ENCODE results near the gene TLE1.
"Not testable (repeated sequence)": the region's sequence is repeated elsewhere in the genome, so short reads cannot be mapped to it uniquely, and the experiment has no call there.

TLE1 gene

DNA sequence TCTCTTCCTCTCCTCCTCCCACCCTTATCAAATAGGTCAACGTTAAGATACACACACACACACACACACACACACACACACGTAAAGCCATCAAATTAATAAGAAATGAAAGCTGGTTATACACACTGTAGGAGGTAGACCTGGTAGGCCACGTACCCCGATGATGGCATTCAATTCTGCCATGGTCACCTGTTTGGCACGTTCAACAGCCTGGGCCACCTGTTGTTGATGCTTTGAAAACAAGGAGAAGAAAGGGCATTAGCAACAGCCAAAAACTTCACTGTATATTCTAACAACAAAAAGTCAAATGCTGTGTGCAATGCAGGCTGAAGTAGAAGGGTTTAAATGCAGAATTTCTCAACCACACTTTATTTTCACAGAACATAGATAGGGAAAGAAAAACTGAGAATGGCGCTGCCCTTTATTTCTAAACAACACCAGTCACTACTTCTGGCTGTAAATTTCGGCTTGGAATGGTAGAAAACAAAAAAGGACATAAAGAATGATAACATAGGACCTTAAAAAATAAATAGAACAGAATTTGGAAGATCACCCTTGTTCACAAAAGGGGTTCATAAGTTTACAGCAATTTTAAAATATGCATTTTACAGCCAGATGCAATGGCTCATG is 37.2 kb downstream of the TLE1 start:
- DNase-seq: no peak

DNA sequence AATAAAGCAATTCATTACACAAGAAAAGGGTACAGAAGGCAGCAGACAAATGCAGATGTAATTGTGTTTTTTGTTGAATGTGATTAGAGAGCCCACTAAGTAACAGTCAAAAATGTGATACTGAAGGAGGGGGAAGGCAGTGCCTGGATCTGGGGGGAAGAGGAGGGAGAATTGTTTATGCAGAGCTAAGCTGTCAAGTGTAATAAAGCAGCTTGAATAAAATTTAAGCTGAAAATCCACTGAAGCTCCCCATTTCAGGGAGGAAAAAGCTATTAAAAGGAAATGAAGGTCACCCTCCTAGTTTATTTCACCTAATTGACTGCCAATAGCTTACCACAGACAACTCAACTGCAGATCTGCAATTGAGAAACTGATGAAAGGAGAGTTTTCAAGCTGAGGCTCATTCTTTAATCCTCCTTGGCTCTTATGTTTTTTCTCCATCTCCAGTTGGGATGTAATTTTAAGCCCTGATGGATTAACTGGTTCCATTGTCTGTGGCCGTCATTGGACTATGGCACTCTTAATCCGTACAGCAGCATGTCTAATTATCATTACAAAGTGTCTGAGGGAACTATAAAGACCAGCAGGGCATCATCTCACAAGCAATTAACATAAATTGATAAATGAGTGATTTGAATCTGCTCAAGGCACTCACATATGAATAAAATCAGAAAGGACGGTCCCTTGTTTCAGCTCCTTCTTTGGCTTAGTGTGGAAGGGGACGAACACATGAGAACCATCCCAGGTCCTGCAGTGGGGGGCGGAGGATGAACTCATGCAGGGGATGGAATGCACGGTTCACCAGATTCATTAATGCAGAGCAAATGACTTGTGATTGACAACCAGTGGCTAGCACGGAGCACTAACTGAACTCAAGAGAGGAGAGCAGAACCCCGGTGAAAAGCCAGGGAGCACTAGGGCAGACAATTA is 38.5 kb downstream of the TLE1 start:
- no peak for DNase-seq

DNA sequence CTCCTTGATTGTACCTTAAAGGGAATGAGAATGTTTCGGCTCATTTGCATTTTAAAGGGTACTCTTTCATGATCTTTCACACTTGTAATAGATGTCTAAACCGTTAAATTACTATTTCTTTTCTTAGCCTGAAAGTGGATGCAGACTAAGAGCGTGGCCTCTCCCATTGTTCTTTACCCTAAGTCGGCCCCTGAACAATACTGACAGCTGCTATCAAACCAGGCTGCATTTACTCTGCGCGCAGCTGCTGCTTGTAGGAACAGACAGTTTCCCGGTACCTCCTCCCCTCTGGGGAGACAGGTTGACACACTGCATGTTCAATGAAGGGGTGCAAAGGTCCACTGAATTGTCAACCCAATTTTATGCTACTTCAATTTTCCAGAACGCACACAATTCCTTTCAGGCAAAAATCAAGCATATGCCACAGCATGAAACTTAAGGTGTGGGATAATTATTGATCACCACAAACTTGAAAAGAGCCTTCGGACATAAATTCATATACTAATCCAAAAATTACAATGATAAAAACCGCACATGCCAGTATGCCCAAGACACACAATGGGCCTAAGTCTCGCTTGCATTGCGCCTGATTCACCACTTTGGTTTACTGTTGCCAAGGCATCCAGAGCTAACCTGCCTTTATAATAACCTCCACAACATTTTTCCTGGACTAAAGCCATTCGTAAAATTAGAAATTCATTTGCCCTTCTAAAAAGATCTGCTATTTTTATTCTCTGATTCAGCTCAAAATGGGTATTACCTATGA is 39.7 kb downstream of the TLE1 start:
- DNase-seq: no peak

DNA sequence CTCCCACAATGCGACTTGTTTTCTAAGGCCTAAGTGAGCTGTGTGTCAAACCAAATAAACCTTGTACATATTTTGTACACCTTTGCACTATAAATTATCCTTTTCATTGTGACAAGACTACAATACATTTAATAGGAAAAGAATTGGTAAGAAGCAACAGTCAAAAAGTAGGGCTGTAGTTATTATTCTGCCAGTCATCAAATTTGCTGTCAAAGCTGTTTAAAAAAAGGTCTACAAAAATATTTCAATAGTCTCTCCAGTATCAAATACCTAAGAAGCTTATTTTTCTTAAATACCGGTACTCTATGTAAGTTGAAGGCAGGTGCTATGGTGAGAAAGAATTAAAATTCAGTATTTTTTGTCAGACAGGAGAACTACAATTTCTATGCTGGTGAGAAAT is 40.5 kb downstream of the TLE1 start:
- DNase-seq: no peak

DNA sequence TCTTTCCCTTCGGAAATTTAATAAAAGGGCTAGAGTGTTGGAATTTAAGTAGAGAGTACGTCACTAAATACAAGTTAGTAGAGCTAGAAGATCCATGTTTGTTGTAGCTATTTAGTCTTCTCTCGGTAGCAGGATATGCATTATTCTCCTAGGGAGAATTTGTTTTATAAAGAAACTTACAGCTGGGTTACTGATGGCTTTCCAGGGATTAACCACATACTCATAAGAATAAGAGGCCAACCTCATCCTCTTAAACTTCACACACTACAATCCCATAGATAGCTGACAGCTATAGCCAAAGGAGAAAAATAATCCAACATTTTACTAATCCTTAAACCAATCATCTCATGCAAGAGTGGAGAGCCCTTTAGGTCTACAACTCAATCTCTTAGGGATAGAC is 43.0 kb downstream of the TLE1 start:
- no peak for DNase-seq

DNA sequence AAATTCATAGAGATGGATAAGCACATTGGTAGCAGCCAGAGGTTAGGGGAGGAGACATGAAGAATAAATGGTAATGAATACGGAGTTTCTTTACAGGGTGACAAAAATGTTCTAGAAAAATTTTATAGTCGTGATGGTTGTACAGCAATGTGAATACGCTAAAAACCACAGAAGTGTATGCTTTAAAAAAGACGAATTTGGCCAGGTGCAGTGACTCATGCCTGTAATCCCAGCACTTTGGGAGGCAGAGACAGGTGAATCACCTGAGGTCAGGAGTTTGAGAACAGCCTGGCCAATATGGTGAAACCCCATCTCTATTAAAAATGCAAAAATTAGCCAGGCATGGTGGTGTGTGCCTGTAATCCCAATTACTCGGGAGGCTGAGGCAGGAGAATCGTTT is 44.8 kb downstream of the TLE1 start:
- not testable (repeated sequence) for DNase-seq

DNA sequence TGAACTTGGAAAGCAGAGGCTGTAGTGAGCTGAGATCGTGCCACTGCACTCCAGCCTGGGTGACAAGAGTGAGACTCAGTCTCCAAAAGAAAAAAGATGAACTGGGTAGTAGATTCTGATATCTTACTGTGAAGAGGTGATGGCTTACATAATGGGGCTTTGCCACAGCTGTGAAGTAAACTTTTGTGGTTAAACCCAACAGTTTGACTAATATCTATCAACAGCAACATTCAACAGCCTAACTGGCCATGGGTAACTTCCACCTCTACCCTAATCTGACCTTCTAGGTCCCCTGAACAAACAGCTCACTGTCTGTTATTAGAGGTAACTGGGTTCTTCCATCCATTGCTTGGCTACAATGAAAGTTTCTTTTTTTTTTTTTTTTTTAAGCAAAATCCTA is 52.1 kb downstream of the TLE1 start:
- DNase-seq: no peak

DNA sequence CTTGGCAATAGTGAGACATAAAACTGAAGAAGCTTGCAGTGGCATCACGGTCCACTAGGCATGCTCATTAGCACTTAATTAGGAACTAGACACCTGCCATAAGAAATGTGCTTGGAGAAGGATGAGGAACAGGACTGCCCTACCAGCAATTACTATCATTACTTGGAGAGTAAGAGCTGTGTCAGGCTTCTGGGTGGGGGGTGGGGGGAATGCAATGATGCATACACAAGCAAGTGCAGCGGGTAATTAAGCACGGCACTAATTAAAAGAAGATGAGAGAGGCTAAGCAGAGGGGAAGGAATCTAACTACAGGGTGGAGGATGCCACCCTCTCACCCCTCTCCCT is 53.1 kb downstream of the TLE1 start:
- DNase-seq: no peak

DNA sequence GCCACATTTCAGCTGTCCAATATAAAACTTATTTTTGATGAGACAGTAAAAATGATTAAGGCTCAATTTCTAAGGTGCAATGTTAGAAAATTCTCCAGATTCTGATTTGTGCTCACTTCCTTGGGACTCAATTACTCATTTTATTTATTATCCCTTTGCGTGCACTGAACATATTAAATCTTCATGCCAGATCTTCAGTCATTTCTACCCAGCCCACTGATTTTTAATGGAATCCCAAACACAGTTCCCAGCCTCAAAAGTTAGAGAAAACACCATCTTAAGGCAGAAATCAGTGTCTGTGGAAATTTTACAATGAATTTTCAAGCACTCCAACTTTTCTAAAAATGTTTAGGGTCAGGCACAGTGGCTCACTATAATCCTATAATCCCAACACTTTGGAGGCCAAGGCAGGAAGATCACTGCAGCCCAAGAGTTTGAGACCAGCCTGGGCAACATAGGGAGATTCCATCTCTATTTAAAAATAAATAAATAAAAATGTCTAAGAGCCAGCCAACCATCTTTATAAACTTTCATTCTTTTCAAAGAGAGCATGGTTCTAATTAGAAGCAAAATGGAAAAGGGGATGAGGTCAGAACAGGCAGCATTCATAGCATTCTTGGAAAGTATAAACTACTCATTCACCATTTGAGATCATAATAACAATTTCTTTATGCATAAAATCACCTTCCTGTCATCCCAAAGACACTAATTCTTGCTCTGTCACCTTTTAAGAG is 53.7 kb downstream of the TLE1 start:
- no peak for DNase-seq

DNA sequence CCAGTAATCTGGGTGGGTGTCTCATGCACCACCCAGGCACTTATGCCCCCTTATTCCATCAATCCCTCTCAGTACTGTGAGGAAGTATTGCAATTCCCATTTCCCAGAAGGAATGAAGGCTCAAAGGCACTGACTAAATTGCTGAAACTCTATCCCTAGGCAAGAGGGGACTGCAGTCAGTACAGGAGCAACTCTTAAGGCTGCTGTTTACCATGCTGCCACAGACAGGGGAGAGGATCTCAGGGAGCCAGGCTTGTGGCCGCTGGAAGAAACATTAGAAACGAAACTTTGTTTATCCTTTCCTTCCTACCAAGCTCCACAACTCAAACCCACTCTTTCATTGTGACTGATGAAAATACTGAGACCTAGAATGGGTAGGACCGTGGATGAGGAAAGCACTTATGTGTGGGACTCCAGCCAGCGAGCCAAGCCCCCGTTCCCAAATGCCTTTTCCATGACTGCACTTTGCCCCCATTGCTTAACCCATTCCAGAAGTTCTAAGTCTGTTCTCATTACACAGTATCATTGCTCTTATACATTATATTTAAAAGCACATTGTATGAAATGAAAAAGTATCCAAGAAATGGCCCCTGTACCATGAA is 54.3 kb downstream of the TLE1 start:
- DNase-seq: no peak

DNA sequence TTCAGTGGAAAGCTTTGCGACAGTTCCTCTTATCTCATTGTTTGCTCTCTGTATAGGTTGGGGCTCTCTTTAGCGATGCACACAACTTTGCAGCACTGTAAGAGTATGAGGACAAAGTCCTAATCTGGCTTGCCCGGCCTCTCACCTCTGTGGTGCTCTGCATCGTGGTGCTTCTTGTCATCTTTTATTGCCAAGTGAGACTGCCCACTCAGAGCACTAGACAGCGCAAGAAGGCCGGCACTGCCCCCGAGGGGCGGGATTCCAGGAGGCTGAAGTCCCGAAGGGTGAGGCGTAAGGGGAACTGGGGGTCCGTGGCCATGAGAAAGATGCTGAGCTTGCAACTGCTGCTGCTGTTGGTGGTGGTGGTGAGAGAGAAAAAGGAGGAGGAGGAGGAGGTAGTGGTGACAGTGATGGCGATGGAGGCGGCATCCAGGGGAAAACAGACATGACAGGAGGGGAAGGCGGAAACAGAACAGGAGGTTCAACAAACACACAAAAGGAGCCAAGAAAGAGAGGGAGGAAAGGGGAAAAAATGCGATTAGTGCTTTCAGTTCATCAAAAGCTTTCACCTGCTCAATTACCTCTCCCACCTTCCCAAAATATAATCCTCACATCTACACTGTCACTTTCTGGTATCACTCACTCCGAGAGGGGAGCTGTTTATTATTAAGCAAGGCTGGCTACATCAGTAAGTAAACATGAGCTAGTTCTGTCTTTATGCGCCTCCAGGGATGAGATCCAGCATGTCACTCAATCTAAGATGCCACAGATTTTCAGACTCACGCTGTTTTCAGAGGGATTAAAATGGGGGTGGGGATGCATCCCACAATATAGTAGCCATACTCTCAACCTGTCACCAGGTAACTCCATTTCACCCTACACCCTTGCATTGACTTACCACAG is 55.1 kb downstream of the TLE1 start:
- DNase-seq: no peak

DNA sequence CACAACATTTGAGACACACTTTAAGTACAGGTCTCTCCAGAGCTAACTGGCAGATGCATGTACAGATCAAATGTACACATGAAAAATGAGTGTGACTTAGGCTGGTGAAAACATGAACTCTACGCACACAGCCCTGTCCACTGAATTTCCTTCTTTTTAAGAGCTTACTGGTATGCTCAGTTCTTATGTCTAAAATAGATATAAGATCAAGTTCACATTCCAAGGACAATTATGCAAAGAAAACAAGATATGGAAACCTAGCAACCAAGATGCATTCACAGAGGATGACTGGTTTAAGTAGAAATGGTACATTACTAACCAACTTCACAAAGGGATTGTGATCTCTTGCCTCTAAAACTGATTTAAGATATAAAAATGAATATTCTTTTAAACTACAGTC is 56.7 kb downstream of the TLE1 start:
- DNase-seq: no peak

DNA sequence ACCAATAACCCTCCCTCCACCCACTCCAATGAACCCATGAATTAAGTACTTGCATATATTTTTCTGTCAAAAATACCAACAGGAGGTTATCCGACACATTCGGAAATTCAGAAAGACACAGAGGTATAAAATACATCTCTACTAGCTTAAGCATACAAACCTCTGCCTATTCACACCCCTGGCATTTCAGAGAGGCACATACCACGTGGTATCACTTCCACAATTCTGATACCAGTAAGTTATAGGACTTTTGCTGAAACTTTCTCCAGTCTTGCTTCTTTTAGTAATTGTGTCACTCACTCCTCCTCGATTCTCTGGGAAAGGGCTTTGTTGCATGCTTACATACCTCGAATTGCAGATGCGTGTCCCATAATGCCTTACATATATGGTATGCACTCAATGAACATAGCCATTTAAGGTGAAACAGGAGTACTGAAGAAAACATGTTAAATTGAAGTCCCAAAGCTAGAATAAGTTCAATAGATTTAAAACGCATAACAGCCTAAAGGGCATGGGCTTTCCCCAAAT is 58.1 kb downstream of the TLE1 start:
- no peak for DNase-seq

DNA sequence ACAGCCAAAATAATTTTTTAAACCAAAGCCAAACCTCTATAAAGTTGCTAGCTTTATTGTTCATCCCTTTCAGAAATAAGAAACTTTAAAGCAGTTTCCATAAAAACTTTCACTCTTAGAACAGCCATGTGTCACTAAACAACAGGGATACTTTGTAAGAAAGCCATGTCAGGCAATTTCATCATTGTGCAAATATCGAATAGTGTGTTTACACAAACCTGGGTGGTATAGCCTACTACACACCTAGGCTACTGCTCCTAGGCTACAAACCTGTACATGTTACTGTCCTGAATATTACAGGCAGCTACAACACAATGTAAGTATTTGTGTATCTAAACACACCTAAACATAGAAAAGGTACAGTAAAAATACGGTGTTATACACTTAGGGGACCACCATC is 59.9 kb downstream of the TLE1 start:
- no peak for DNase-seq

DNA sequence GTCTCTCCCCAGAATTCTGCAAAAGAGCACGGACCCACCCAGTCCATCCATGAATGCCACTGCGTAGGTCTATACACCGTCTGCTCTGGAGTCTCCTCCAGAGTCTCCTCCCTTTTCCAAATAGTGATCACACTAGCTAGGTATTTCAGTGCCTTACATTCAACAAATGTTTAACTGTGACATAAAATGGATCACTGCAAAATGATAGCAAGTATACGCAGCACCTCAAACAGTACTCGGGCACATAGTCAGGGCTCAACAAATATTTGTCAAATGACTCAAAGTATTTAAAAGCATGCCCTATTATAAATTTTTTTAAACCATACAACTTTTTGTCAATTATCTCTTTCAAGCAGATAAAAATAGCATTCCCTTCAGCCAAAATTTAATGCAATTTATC is 60.5 kb downstream of the TLE1 start:
- DNase-seq: no peak

DNA sequence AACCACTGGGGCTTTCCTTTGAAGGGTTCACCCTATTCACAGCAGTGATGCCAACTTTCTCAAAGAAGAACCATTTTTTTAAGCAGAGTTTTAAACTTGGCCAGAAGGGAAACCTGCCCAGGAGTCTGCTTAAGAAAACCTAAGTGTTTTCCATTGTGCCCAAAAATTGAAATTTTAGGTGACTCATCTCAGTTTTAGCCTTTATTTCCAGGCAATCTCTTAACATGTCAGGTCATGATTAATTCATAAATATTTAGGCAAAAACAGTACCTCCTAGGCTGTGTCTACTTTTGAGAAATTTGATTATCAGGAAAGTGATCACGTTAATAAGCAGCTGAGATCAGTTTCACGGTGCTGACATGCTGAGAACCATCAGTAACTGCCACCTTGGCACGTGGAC is 61.9 kb downstream of the TLE1 start:
- DNase-seq: no peak

DNA sequence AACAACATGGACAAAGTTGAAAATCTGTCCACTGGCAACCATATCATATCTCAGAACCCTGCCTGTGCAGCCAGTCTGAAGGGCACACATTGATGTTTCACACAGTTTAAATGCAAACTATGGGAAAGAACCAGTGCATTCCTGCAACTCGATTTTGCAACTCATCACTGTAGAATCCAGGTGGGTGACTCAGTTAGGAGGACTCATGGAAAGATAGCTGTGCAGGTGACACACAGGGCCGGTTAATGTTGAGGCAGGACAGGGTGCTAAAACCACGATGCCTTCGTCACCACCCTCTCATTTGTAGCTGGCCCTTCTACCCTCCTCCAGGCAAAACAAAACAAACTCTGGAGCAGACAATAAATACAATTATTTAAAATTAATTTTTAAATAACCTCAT is 62.8 kb downstream of the TLE1 start:
- DNase-seq: no peak

DNA sequence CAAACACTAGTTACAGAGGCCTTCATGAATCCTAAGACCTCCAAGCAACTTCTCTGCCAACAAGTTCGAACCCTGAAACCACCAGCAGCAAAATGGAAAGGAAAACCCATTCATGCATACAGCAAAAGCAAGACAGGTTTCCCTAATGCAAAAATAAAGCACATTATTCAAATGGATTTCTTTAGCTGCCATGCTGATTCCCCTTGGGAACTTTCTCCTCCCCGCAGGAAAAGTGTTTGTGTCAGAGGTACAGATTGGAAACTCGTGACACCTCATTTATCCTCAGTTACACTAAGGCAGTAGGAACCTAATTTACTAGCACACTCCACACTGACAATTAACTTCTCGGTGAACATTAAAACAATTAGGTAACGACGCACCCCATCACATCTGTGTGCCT is 63.4 kb downstream of the TLE1 start:
- no peak for DNase-seq

DNA sequence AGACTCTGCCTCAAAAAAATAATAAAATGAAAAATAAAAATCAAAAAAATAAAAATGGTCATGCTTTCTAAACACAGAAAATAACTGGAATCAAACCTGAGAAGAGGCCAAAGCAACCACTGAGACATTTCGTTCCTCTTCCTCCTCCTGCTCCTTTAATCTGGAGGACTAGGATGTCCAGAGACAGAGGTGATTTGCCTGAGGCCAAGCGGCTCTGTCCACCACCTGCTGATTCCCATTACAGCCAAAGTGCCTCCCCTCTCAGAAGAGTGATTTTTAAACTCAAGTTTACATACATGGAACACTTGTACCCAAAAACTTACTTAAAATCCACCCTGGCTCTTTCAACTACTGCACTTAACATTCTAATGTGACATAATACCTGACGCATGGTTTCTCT is 65.6 kb downstream of the TLE1 start:
- no peak for DNase-seq

DNA sequence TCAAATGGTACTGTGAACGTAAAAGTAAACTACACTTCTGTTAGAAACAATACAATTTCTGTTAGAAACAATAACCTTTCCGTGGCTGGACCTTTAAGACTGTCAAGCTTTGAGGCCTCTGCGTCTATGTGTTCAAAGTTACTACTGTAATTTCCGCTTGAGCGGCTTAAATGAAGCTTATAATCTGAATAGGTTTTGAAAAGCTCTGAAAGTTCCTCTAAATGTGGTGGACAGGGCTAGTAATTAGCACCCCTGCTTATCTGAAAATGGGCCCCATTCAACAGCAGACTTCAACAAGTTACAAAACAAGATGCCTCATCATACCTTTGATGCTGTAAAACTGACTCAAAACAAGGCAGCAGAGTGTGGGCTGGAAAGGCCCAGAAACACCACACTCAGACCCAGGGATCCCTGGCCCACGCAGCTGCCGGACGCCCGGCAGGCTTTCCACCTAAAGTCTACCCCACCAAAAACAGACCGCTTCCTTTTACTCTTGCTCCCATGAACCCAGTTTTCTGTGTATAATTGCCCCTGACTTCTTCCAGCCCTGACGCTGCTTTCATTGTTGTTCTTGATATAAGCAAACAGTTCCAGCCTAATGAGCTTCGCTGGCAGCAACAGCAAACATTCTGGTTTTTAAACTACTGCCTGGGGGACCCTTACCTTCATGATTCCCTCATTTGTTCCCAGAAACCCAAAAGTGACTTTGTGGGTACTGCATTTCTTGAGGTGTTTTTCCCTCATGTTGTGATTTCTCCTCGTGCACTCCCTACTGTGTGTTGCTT is 66.7 kb downstream of the TLE1 start:
- no peak for DNase-seq

Measured in T-helper 1 cell (primary cell).